ENCODE data around the gene ATP6V0D1. TPM values are rescaled to one million over a fixed set of nuclear protein-coding genes. Genes with fewer than 3 reads are reported as not detected.

Gene ATP6V0D1
- total and polyA plus RNA-seq, 2 experiments from 2014 or later, result 20.6 to 68.7 TPM

GRCh38 chr16:67470359-67470758 lies 10.6 kb downstream of the ATP6V0D1 start (continued):
- TF ChIP-seq ZNF462 (CRISPR knock-in tag; IDR thresholded peaks at IDR 0.05), result no peak

DNA sequence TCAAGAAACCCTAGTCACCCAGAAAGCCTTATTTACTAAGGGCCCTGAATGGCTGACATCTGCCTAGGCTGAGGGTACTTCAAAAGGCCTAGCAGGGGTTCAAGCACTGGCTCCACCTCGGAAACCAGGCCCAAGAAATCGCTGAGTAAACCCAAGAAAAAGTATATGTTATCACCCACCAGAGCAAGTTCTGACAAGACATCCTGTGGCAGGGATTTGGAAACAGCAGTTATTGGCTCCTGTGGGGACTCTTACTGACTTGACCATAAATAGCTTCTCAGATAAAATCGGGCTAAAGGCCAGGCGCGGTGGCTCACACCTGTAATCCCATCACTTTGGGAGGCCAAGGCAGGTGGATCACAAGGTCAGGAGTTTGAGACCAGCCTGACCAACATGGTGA lies 12.2 kb downstream of the ATP6V0D1 start:
- H3K27ac Mint-ChIP-seq, result no peak overlapping the region
- 0 out of 2 replicates have a peak, but pooled peaks cover 2% of the 10 kb centered on the region for H3F3A ChIP-seq (replicated peaks; ENCODE audit: low read depth)
- no peaks in the 10 kb centered on the region for H3K36me3 Mint-ChIP-seq (ENCODE audit: low read depth)
- no peaks in the 10 kb centered on the region for H3K36me3 ChIP-seq (ENCODE audit: insufficient read depth)
- ATAC-seq, result no peak
- DNase-seq (ENCODE audit: low spot score), result no peak
- peaks cover 15% of the 10 kb centered on the region; the same call in 1 of the 2 replicates for H4K20me1 ChIP-seq (replicated peaks; ENCODE audit: insufficient read depth)
- H2AFZ ChIP-seq, result no peak overlapping the region
- H3K27me3 ChIP-seq (ENCODE audit: insufficient read depth), result no peaks in the 10 kb centered on the region
- H3K4me2 ChIP-seq, result no peak overlapping the region
- no peak overlapping the region for H3K27ac ChIP-seq (ENCODE audit: low read depth)
- peaks cover 5% of the 10 kb centered on the region; the same call in 1 of the 2 replicates for H3K79me2 ChIP-seq (replicated peaks; ENCODE audit: insufficient read depth)
- H3K4me1 ChIP-seq (ENCODE audit: insufficient read depth), result no peaks in the 10 kb centered on the region
- H3K4me1 Mint-ChIP-seq, result peaks cover 4% of the 10 kb centered on the region; the same call in 1 of the 3 replicates
- no peaks in the 10 kb centered on the region; the same call in 2 of the 3 replicates for H3K9me3 Mint-ChIP-seq
- H3K9me2 ChIP-seq (ENCODE audit: insufficient read depth), result no peaks in the 10 kb centered on the region
- no peaks in the 10 kb centered on the region for H3K27me3 Mint-ChIP-seq (ENCODE audit: insufficient read depth, low read depth, poor library complexity)
- no peak overlapping the region for H3K4me3 Mint-ChIP-seq
- H3K4me3 ChIP-seq, result no peak overlapping the region
- TF ChIP-seq EZH2 (IDR thresholded peaks at IDR 0.05; ENCODE audit: low read depth, unreplicated experiment), result no peak
- TF ChIP-seq NANOG (IDR thresholded peaks at IDR 0.05; ENCODE audit: borderline replicate concordance), result no peak
- no peak for TF ChIP-seq ZNF462 (CRISPR knock-in tag; IDR thresholded peaks at IDR 0.05)
- TF ChIP-seq, protein P1, sequence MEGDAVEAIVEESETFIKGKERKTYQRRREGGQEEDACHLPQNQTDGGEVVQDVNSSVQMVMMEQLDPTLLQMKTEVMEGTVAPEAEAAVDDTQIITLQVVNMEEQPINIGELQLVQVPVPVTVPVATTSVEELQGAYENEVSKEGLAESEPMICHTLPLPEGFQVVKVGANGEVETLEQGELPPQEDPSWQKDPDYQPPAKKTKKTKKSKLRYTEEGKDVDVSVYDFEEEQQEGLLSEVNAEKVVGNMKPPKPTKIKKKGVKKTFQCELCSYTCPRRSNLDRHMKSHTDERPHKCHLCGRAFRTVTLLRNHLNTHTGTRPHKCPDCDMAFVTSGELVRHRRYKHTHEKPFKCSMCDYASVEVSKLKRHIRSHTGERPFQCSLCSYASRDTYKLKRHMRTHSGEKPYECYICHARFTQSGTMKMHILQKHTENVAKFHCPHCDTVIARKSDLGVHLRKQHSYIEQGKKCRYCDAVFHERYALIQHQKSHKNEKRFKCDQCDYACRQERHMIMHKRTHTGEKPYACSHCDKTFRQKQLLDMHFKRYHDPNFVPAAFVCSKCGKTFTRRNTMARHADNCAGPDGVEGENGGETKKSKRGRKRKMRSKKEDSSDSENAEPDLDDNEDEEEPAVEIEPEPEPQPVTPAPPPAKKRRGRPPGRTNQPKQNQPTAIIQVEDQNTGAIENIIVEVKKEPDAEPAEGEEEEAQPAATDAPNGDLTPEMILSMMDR (conservative IDR thresholded peaks at IDR 0.05; ENCODE audit: low read depth in 2 of 2), result no peak
